GM23338 (cell line): Measurements from ENCODE around the gene SF3B1. TPM values are rescaled to one million over a fixed set of nuclear protein-coding genes. Genes with fewer than 3 reads are reported as not detected.

Experiments
- ATAC-seq: fragments of 200-7000 bp; cut with Tn5 transposase; 3 replicates; pipeline ENCODE4 v1.9.1; 2020
- DNase-seq: peaks from one replicate; pipeline ENCODE4 v3.0.0-alpha.2; 2015; ENCODE audit warnings: low spot score
- H2AFZ ChIP-seq: fragments of 200-600 bp; sonication (generic); 2 replicates; pipeline ENCODE4 v1.8.0; 2016; ENCODE audit warnings: antibody characterized with exemption, mild to moderate bottlenecking, moderate library complexity
- H3F3A ChIP-seq: fragments of 200-600 bp; sonication (generic); replicated peaks from 2 replicates; pipeline ENCODE4 v1.8.0; 2017; ENCODE audit warnings: antibody characterized with exemption, mixed run types, low read depth
- H3K27ac ChIP-seq: fragments of 200-600 bp; sonication (generic); 2 replicates; pipeline ENCODE4 v1.6.1; 2016; ENCODE audit warnings: low read depth
- H3K27me3 ChIP-seq: fragments of 200-600 bp; sonication (generic); 2 replicates; pipeline ENCODE4 v1.8.0; 2016; ENCODE audit warnings: mild to moderate bottlenecking, mixed run types, moderate library complexity; ENCODE audit not compliant: insufficient read depth
- H3K36me3 ChIP-seq: fragments of 200-600 bp; sonication (generic); 2 replicates; pipeline ENCODE4 v1.8.0; 2016; ENCODE audit warnings: mild to moderate bottlenecking; ENCODE audit not compliant: insufficient read depth
- H3K4me1 ChIP-seq: fragments of 200-600 bp; sonication (generic); 2 replicates; pipeline ENCODE4 v1.8.0; 2016; ENCODE audit warnings: mild to moderate bottlenecking, moderate library complexity; ENCODE audit not compliant: insufficient read depth
- H3K4me2 ChIP-seq: fragments of 200-600 bp; sonication (generic); 2 replicates; pipeline ENCODE4 v1.7.1; 2017; ENCODE audit warnings: mixed run types
- H3K4me3 ChIP-seq: fragments of 200-600 bp; sonication (generic); 2 replicates; pipeline ENCODE4 v1.6.1; 2016; ENCODE audit warnings: mixed run types
- H3K79me2 ChIP-seq: fragments of 200-600 bp; sonication (generic); replicated peaks from 2 replicates; pipeline ENCODE4 v1.8.0; 2017; ENCODE audit warnings: mild to moderate bottlenecking; ENCODE audit not compliant: insufficient read depth
- H3K9me2 ChIP-seq: fragments of 200-600 bp; sonication (generic); 2 replicates; pipeline ENCODE4 v1.8.0; 2017; ENCODE audit not compliant: insufficient read depth
- H4K20me1 ChIP-seq: fragments of 200-600 bp; sonication (generic); replicated peaks from 2 replicates; pipeline ENCODE4 v1.8.0; 2017; ENCODE audit warnings: mild to moderate bottlenecking; ENCODE audit not compliant: insufficient read depth
- H3K27ac Mint-ChIP-seq: 2 replicates; pipeline ENCODE4 v1.8.0; 2020; ENCODE audit warnings: inconsistent platforms, mild to moderate bottlenecking, moderate library complexity, mixed read lengths
- H3K27me3 Mint-ChIP-seq: 3 replicates; pipeline ENCODE4 v1.8.0; 2022; ENCODE audit warnings: low read depth, mild to moderate bottlenecking, moderate library complexity, mixed read lengths, inconsistent platforms; ENCODE audit not compliant: insufficient read depth, poor library complexity
- H3K36me3 Mint-ChIP-seq: 3 replicates; pipeline ENCODE4 v1.8.0; 2021; ENCODE audit warnings: low read depth, mild to moderate bottlenecking, inconsistent platforms, moderate library complexity, mixed read lengths
- H3K4me1 Mint-ChIP-seq: 3 replicates; pipeline ENCODE4 v1.8.0; 2020; ENCODE audit warnings: mild to moderate bottlenecking, inconsistent platforms, mixed read lengths
- H3K4me3 Mint-ChIP-seq: 3 replicates; pipeline ENCODE4 v1.8.0; 2021; ENCODE audit warnings: moderate library complexity, mild to moderate bottlenecking, inconsistent platforms, mixed read lengths
- H3K9me3 Mint-ChIP-seq: 3 replicates; pipeline ENCODE4 v1.8.0; 2020; ENCODE audit warnings: moderate library complexity, mild to moderate bottlenecking, inconsistent platforms, mixed read lengths
- CREB1 ChIP-seq: fragments of 250-450 bp; sonication (Bioruptor Pico); IDR thresholded peaks from 2 replicates; pipeline ENCODE4 v1.5.0; 2020; ENCODE audit warnings: low read depth, mild to moderate bottlenecking, moderate library complexity
- EZH2 ChIP-seq: fragments of 200-600 bp; sonication (generic); IDR thresholded peaks from one replicate; pipeline ENCODE4 v1.8.0; 2017; ENCODE audit warnings: antibody characterized with exemption, mild to moderate bottlenecking, low read depth; ENCODE audit not compliant: unreplicated experiment
- EZH2phosphoT487 ChIP-seq: fragments of 200-600 bp; sonication (generic); IDR thresholded peaks from one replicate; pipeline ENCODE4 v1.8.1; 2018; ENCODE audit warnings: antibody characterized with exemption; ENCODE audit not compliant: unreplicated experiment
- JUNB ChIP-seq: IDR thresholded peaks from one replicate; pipeline ENCODE4 v1.6.1; 2016; ENCODE audit warnings: antibody characterized with exemption; ENCODE audit not compliant: unreplicated experiment
- POLR2AphosphoS5 ChIP-seq: IDR thresholded peaks from 2 replicates; pipeline ENCODE4 v1.6.1; 2016; ENCODE audit warnings: antibody characterized with exemption, low read depth
- REST ChIP-seq: IDR thresholded peaks from one replicate; pipeline ENCODE4 v1.6.1; 2018; ENCODE audit warnings: antibody characterized with exemption; ENCODE audit not compliant: unreplicated experiment
- STAT1 ChIP-seq: IDR thresholded peaks from one replicate; pipeline ENCODE4 v1.6.1; 2016; ENCODE audit warnings: antibody characterized with exemption; ENCODE audit not compliant: unreplicated experiment
- ZNF114 ChIP-seq: fragments of 250-450 bp; sonication (Bioruptor Pico); IDR thresholded peaks from 2 replicates; pipeline ENCODE4 v1.5.0; 2020; ENCODE audit warnings: mild to moderate bottlenecking, moderate library complexity
- ZNF331 ChIP-seq: fragments of 250-450 bp; sonication (Bioruptor Pico); IDR thresholded peaks from 2 replicates; pipeline ENCODE4 v1.5.0; 2020; ENCODE audit warnings: low read depth, mild to moderate bottlenecking, moderate library complexity
- polyA plus RNA-seq: library from polyadenylated mRNA; unstranded; fragments of >200 nt; fragmentation: Nextera tagmentation; extraction: Ambion mirVana; gene quantifications from 2 replicates; pipeline ENCODE4 v1.2.1, GENCODE V29; 2016
- total RNA-seq: library from RNA; depleted of rRNA; stranded (reverse); fragments of >200 nt; shearing (Covaris generic); gene quantifications from 2 replicates; pipeline ENCODE4 v1.2.3, GENCODE V29; 2014
- TF ChIP-seq, protein P1 (sequence below): fragments of 250-450 bp; sonication (Bioruptor Pico); IDR thresholded peaks from 2 replicates; pipeline ENCODE4 v1.5.0; 2020; ENCODE audit warnings: mild to moderate bottlenecking, moderate library complexity

The SF3B1 gene
- total and polyA plus RNA-seq, 2 experiments from 2014 or later, result 238 to 340 TPM

DNA sequence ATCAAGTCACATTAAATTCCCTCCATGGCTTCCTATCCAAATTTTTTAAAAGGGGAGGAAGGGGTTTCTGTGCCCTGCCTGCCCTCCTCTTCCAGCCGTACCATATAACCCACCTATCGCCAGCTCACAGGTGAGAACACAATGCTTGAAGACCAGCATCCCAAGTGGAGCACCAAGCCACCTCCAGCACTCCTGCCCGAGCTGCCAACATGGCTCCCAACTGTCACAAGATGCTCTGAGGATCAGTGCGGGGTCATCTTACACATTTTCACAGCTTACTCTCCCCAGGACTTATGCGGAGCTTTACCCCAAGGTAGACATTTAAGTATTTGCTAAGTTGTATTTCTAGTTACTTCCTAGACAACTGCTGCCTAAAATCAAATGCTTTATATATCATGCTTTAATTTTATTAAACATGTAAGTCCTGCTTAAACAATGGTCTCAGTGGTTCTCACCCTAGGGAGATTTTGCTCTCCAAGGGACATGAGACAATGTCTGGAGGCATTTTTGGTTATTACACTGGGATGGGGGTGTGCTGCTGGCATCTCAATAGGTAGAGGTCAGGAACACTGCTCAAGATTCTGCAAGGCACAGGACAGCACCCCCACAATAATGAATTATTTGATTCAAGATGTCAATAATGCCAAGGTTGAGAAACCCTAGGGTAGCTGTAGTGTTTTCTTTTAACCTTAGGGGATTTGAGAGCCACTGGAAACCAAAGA, 45.8 kb downstream of the SF3B1 start:
- Histone ChIP-seq H4K20me1 (peaks cover 2% of the 10 kb centered on the region; the same call in 1 of the 2 replicates), H3K4me2 (no peak overlapping the region), H3K79me2 (no peaks in the 10 kb centered on the region), H3K9me2 (no peaks in the 10 kb centered on the region), H3K27ac (peak overlapping the region; percentile 35), H3F3A (no peaks in the 10 kb centered on the region), H2AFZ (no peak overlapping the region), H3K27me3 (no peaks in the 10 kb centered on the region), H3K4me3 (no peak overlapping the region), H3K36me3 (peaks cover 10% of the 10 kb centered on the region), H3K4me1 (no peaks in the 10 kb centered on the region)
- no peak overlapping the region for H3K27ac Mint-ChIP-seq
- ATAC-seq (peak; percentile 71), DNase-seq (peak; percentile 41)
- peaks cover 9% of the 10 kb centered on the region; the same call in 2 of the 3 replicates for H3K4me1 Mint-ChIP-seq
- TF ChIP-seq POLR2AphosphoS5, result peak; percentile 41; the same call in 1 of the 2 replicates
- TF ChIP-seq REST, result no peak
- TF ChIP-seq JUNB, result no peak
- TF ChIP-seq EZH2phosphoT487, result no peak
- H3K27me3 Mint-ChIP-seq, result no peaks in the 10 kb centered on the region
- H3K9me3 Mint-ChIP-seq, result no peaks in the 10 kb centered on the region
- H3K4me3 Mint-ChIP-seq, result no peak overlapping the region
- peaks cover 29% of the 10 kb centered on the region; the same call in 2 of the 3 replicates for H3K36me3 Mint-ChIP-seq

DNA sequence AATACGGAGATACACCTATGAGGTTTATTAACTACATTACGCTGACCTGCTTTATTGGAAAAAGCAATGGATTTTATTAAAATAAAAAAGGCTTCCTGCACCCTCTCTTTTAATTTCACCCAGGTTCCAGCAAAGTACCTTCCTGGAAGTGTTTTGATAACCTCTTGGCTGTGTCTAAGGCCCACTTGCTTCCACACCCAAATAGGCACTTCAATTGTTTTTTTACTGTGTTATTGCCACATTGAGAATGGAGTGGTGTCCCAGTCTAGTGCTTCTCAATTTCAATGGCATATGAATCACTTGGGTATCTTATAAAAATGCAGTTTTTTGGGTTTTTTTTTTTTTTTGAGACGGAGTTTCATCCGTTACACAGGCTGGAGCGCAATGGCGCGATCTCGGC, 47.6 kb downstream of the SF3B1 start:
- Histone ChIP-seq H3K27ac (no peak overlapping the region), H3K4me3 (no peak overlapping the region), H3K36me3 (peaks cover 4% of the 10 kb centered on the region), H4K20me1 (0 out of 2 replicates have a peak, but pooled peaks cover 2% of the 10 kb centered on the region), H3F3A (no peaks in the 10 kb centered on the region), H3K4me1 (no peaks in the 10 kb centered on the region), H3K4me2 (no peak overlapping the region), H3K79me2 (no peaks in the 10 kb centered on the region), H2AFZ (no peak overlapping the region), H3K9me2 (no peaks in the 10 kb centered on the region), H3K27me3 (no peaks in the 10 kb centered on the region)
- peaks cover 15% of the 10 kb centered on the region; the same call in 2 of the 3 replicates for H3K36me3 Mint-ChIP-seq
- H3K27ac Mint-ChIP-seq, result no peak overlapping the region
- H3K9me3 Mint-ChIP-seq, result no peaks in the 10 kb centered on the region
- no peaks in the 10 kb centered on the region for H3K27me3 Mint-ChIP-seq
- peaks cover 9% of the 10 kb centered on the region; the same call in 2 of the 3 replicates for H3K4me1 Mint-ChIP-seq
- DNase-seq (no peak), ATAC-seq (no peak)
- H3K4me3 Mint-ChIP-seq, result no peak overlapping the region
- TF ChIP-seq, protein P1, sequence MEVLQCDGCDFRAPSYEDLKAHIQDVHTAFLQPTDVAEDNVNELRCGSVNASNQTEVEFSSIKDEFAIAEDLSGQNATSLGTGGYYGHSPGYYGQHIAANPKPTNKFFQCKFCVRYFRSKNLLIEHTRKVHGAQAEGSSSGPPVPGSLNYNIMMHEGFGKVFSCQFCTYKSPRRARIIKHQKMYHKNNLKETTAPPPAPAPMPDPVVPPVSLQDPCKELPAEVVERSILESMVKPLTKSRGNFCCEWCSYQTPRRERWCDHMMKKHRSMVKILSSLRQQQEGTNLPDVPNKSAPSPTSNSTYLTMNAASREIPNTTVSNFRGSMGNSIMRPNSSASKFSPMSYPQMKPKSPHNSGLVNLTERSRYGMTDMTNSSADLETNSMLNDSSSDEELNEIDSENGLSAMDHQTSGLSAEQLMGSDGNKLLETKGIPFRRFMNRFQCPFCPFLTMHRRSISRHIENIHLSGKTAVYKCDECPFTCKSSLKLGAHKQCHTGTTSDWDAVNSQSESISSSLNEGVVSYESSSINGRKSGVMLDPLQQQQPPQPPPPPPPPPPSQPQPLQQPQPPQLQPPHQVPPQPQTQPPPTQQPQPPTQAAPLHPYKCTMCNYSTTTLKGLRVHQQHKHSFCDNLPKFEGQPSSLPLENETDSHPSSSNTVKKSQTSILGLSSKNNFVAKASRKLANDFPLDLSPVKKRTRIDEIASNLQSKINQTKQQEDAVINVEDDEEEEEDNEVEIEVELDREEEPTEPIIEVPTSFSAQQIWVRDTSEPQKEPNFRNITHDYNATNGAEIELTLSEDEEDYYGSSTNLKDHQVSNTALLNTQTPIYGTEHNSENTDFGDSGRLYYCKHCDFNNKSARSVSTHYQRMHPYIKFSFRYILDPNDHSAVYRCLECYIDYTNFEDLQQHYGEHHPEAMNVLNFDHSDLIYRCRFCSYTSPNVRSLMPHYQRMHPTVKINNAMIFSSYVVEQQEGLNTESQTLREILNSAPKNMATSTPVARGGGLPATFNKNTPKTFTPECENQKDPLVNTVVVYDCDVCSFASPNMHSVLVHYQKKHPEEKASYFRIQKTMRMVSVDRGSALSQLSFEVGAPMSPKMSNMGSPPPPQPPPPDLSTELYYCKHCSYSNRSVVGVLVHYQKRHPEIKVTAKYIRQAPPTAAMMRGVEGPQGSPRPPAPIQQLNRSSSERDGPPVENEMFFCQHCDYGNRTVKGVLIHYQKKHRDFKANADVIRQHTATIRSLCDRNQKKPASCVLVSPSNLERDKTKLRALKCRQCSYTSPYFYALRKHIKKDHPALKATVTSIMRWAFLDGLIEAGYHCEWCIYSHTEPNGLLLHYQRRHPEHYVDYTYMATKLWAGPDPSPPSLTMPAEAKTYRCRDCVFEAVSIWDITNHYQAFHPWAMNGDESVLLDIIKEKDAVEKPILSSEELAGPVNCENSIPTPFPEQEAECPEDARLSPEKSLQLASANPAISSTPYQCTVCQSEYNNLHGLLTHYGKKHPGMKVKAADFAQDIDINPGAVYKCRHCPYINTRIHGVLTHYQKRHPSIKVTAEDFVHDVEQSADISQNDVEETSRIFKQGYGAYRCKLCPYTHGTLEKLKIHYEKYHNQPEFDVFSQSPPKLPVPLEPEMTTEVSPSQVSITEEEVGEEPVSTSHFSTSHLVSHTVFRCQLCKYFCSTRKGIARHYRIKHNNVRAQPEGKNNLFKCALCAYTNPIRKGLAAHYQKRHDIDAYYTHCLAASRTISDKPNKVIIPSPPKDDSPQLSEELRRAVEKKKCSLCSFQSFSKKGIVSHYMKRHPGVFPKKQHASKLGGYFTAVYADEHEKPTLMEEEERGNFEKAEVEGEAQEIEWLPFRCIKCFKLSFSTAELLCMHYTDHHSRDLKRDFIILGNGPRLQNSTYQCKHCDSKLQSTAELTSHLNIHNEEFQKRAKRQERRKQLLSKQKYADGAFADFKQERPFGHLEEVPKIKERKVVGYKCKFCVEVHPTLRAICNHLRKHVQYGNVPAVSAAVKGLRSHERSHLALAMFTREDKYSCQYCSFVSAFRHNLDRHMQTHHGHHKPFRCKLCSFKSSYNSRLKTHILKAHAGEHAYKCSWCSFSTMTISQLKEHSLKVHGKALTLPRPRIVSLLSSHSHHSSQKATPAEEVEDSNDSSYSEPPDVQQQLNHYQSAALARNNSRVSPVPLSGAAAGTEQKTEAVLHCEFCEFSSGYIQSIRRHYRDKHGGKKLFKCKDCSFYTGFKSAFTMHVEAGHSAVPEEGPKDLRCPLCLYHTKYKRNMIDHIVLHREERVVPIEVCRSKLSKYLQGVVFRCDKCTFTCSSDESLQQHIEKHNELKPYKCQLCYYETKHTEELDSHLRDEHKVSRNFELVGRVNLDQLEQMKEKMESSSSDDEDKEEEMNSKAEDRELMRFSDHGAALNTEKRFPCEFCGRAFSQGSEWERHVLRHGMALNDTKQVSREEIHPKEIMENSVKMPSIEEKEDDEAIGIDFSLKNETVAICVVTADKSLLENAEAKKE (CRISPR knock-in tag), result no peak
- TF ChIP-seq ZNF114 (no peak), EZH2 (no peak), POLR2AphosphoS5 (no peak), STAT1 (no peak), EZH2phosphoT487 (no peak), ZNF331 (CRISPR knock-in tag) (no peak), CREB1 (CRISPR knock-in tag) (no peak)
